ENCODE data around the gene ACAN. TPM values are rescaled to one million over a fixed set of nuclear protein-coding genes. Genes with fewer than 3 reads are reported as not detected.

The ACAN gene
- total RNA-seq, 1 experiment from 2014 or later = 0.03 TPM

DNA sequence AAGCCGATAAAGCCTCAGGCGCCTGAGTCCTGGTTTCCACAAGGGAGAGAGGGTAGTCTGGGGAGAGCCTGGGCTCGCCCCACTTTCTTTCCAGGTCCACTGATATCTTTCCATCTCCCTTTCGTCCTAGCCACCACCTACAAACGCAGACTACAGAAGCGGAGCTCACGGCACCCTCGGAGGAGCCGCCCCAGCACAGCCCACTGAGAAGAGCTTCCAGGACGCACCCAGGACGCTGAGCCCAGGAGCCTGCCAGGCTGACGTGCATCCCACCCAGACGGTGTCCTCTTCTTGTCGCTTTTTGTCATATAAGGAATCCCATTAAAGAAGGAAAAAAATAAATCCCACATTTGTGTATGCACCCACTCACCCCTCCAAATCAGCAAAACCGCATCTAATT lies 71.0 kb downstream of the ACAN start:
- ChIA-PET POLR2A (no interaction called here), CTCF (no interaction called here)
- no TSS peak for BruUV-seq (replicated peaks)
- intact Hi-C loops (cut with micrococcal nuclease; ENCODE audit: unreplicated experiment) = no loop called here
- H3K4me3 ChIP-seq (ENCODE audit: low read depth in 2 of 2, low read length in 2 of 2) = no peak overlapping the region
- no peaks in the 10 kb centered on the region for H3K9me3 ChIP-seq (ENCODE audit: control insufficient read depth, insufficient read depth, low read depth, low read length)
- ATAC-seq (no peak), DNase-seq (ENCODE audit: low read depth, low spot score) (no peak)
- TF ChIP-seq SIN3A (IDR thresholded peaks at IDR 0.05; ENCODE audit: borderline replicate concordance, insufficient read depth, low read depth, low read length) (no peak), POLR2AphosphoS5 (IDR thresholded peaks at IDR 0.05; ENCODE audit: low read depth, low read length) (no peak)
- TF ChIP-seq, protein P1, sequence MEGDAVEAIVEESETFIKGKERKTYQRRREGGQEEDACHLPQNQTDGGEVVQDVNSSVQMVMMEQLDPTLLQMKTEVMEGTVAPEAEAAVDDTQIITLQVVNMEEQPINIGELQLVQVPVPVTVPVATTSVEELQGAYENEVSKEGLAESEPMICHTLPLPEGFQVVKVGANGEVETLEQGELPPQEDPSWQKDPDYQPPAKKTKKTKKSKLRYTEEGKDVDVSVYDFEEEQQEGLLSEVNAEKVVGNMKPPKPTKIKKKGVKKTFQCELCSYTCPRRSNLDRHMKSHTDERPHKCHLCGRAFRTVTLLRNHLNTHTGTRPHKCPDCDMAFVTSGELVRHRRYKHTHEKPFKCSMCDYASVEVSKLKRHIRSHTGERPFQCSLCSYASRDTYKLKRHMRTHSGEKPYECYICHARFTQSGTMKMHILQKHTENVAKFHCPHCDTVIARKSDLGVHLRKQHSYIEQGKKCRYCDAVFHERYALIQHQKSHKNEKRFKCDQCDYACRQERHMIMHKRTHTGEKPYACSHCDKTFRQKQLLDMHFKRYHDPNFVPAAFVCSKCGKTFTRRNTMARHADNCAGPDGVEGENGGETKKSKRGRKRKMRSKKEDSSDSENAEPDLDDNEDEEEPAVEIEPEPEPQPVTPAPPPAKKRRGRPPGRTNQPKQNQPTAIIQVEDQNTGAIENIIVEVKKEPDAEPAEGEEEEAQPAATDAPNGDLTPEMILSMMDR (IDR thresholded peaks at IDR 0.05) = no peak
- TF ChIP-seq, protein P2, sequence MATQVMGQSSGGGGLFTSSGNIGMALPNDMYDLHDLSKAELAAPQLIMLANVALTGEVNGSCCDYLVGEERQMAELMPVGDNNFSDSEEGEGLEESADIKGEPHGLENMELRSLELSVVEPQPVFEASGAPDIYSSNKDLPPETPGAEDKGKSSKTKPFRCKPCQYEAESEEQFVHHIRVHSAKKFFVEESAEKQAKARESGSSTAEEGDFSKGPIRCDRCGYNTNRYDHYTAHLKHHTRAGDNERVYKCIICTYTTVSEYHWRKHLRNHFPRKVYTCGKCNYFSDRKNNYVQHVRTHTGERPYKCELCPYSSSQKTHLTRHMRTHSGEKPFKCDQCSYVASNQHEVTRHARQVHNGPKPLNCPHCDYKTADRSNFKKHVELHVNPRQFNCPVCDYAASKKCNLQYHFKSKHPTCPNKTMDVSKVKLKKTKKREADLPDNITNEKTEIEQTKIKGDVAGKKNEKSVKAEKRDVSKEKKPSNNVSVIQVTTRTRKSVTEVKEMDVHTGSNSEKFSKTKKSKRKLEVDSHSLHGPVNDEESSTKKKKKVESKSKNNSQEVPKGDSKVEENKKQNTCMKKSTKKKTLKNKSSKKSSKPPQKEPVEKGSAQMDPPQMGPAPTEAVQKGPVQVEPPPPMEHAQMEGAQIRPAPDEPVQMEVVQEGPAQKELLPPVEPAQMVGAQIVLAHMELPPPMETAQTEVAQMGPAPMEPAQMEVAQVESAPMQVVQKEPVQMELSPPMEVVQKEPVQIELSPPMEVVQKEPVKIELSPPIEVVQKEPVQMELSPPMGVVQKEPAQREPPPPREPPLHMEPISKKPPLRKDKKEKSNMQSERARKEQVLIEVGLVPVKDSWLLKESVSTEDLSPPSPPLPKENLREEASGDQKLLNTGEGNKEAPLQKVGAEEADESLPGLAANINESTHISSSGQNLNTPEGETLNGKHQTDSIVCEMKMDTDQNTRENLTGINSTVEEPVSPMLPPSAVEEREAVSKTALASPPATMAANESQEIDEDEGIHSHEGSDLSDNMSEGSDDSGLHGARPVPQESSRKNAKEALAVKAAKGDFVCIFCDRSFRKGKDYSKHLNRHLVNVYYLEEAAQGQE (IDR thresholded peaks at IDR 0.05; ENCODE audit: insufficient read depth in 1 of 2, low read depth in 2 of 2, low read length in 1 of 2) = no peak
- H3K4me1 ChIP-seq (ENCODE audit: control insufficient read depth, insufficient read depth, low read length) = peaks cover 7% of the 10 kb centered on the region; the same call in 1 of the 2 replicates
- in situ Hi-C loops (cut with HindIII; ENCODE audit: low pct_unique_long_range_greater_than_20kb, low sequenced_read_pairs) = no loop called here
- no peaks in the 10 kb centered on the region for H3K27me3 ChIP-seq (ENCODE audit: control insufficient read depth, insufficient read depth, low read length)
- H3K27ac ChIP-seq (ENCODE audit: low read length) = no peak overlapping the region
- peaks cover 2% of the 10 kb centered on the region; the same call in 1 of the 2 replicates for H3K36me3 ChIP-seq (ENCODE audit: control insufficient read depth, insufficient read depth, low read length)

DNA sequence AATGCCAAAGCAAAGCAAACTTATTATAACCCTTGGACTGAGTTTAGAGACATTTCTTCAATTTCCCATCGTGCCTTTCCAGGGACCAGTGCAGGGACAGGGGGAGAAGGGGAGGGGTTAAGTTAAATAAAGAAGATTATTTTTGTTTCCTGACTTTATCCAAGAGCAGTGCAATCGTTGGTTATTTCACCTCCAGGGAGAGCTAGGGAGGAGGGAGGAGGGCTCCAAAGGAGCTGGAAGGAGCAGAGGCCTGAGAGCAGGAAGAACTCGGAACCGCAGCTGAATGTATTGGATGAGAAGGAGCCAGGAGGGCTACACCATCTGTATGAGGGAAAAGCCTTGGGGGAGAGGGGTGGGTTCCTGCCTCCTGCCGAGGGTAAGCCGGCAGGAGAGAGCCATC lies 71.4 kb downstream of the ACAN start:
- H3K4me1 ChIP-seq (ENCODE audit: control insufficient read depth, insufficient read depth, low read length) = peaks cover 7% of the 10 kb centered on the region; the same call in 1 of the 2 replicates
- intact Hi-C loops (cut with micrococcal nuclease; ENCODE audit: unreplicated experiment) = loop anchor here (5.0 kb wide), 1 partner anchor 303 kb away; no protein-coding TSS in a partner anchor
- H3K9me3 ChIP-seq (ENCODE audit: control insufficient read depth, insufficient read depth, low read depth, low read length) = no peaks in the 10 kb centered on the region
- no peaks in the 10 kb centered on the region for H3K27me3 ChIP-seq (ENCODE audit: control insufficient read depth, insufficient read depth, low read length)
- peaks cover 2% of the 10 kb centered on the region; the same call in 1 of the 2 replicates for H3K36me3 ChIP-seq (ENCODE audit: control insufficient read depth, insufficient read depth, low read length)
- ChIA-PET CTCF (no interaction called here), POLR2A (no interaction called here)
- no peak for ATAC-seq
- no peak for DNase-seq (ENCODE audit: low read depth, low spot score)
- in situ Hi-C loops (cut with HindIII; ENCODE audit: low pct_unique_long_range_greater_than_20kb, low sequenced_read_pairs) = no loop called here
- H3K4me3 ChIP-seq (ENCODE audit: low read depth in 2 of 2, low read length in 2 of 2) = no peak overlapping the region
- no peak overlapping the region for H3K27ac ChIP-seq (ENCODE audit: low read length)
- no TSS peak for BruUV-seq (replicated peaks)
- TF ChIP-seq SIN3A (IDR thresholded peaks at IDR 0.05; ENCODE audit: borderline replicate concordance, insufficient read depth, low read depth, low read length) = no peak
- TF ChIP-seq, protein P2 (IDR thresholded peaks at IDR 0.05; ENCODE audit: insufficient read depth in 1 of 2, low read depth in 2 of 2, low read length in 1 of 2) = no peak
- no peak for TF ChIP-seq TCF7L2 (IDR thresholded peaks at IDR 0.05; ENCODE audit: low read depth, low read length)
- TF ChIP-seq, protein P1 (IDR thresholded peaks at IDR 0.05) = no peak
- TF ChIP-seq POLR2AphosphoS5 (IDR thresholded peaks at IDR 0.05; ENCODE audit: low read depth, low read length) = no peak

Measured in Panc1 (cell line).